AG10803 (cell line): ENCODE results near the gene SLC22A2.
A peak's percentile ranks its signal among the peaks of the same experiment; 100 is the strongest.

Experiments used
- DNase-seq: peaks from one replicate; pipeline ENCODE4 v3.0.0; 2010; ENCODE audit warnings: low read depth
- H3K4me3 ChIP-seq: 2 replicates; pipeline ENCODE4 v1.5.1; 2011; ENCODE audit warnings: mild to moderate bottlenecking, low read length, control low read depth
- CTCF ChIP-seq: conservative IDR thresholded peaks from 2 replicates; pipeline ENCODE4 v1.5.1; 2011; ENCODE audit warnings: mild to moderate bottlenecking, low read length, control low read depth, inconsistent platforms

Gene SLC22A2

GRCh38 chr6:160198606-160199211 is 59.9 kb downstream of the SLC22A2 start:
- no peak for TF ChIP-seq CTCF
- no peak for DNase-seq

GRCh38 chr6:160197662-160198061 is 61.0 kb downstream of the SLC22A2 start:
- no peak for DNase-seq
- no peak for TF ChIP-seq CTCF
- no peak overlapping the region for H3K4me3 ChIP-seq

More at GRCh38 chr6:160198606-160199211, 59.9 kb downstream of the SLC22A2 start:
- H3K4me3 ChIP-seq, result no peak overlapping the region

GRCh38 chr6:160194808-160195207 is 63.8 kb downstream of the SLC22A2 start:
- H3K4me3 ChIP-seq, result no peak overlapping the region
- no peak for TF ChIP-seq CTCF
- DNase-seq, result no peak

- DNase-seq, result no peak
- TF ChIP-seq CTCF, result no peak
- H3K4me3 ChIP-seq, result no peak overlapping the region
Measured at GRCh38 chr6:160192840-160193239, 65.8 kb downstream of the SLC22A2 start.

- no peak for TF ChIP-seq CTCF
- DNase-seq, result no peak
- H3K4me3 ChIP-seq, result no peak overlapping the region
Measured at GRCh38 chr6:160190973-160191372, 67.6 kb downstream of the SLC22A2 start.

GRCh38 chr6:160190081-160190480 is 68.5 kb downstream of the SLC22A2 start:
- no peak for TF ChIP-seq CTCF
- DNase-seq, result no peak
- no peak overlapping the region for H3K4me3 ChIP-seq

- DNase-seq, result peak; percentile 14
- TF ChIP-seq CTCF, result no peak
- H3K4me3 ChIP-seq, result no peak overlapping the region
Measured at GRCh38 chr6:160188773-160189172, 69.8 kb downstream of the SLC22A2 start.
